HG03520 (cell line): ENCODE data around the gene TSR3.

Source experiments
- ATAC-seq: cut with Tn5 transposase; IDR thresholded peaks from one replicate; pipeline ENCODE4 v1.9.1; 2021; ENCODE audit warnings: mild to moderate bottlenecking, moderate library complexity; ENCODE audit not compliant: unreplicated experiment

TSR3 gene

GRCh38 chr16:1378087-1378803 lies 26.6 kb upstream of the TSR3 start:
- no peak for ATAC-seq

GRCh38 chr16:1377406-1378010 lies 25.8 kb upstream of the TSR3 start:
- ATAC-seq, result no peak

- ATAC-seq, result no peak
Observed at GRCh38 chr16:1375741-1376410, 24.2 kb upstream of the TSR3 start.

GRCh38 chr16:1375298-1375640 lies 23.6 kb upstream of the TSR3 start:
- ATAC-seq, result no peak

GRCh38 chr16:1374418-1375297 lies 23.0 kb upstream of the TSR3 start:
- no peak for ATAC-seq

- no peak for ATAC-seq
Observed at GRCh38 chr16:1372292-1372950, 20.7 kb upstream of the TSR3 start.

- ATAC-seq, result no peak
Observed at GRCh38 chr16:1371054-1371978, 19.6 kb upstream of the TSR3 start.

GRCh38 chr16:1367486-1368174 lies 16.0 kb upstream of the TSR3 start:
- ATAC-seq, result no peak

- ATAC-seq, result no peak
Observed at GRCh38 chr16:1366712-1367299, 15.1 kb upstream of the TSR3 start.

GRCh38 chr16:1366060-1366711 lies 14.5 kb upstream of the TSR3 start:
- ATAC-seq, result no peak

- no peak for ATAC-seq
Observed at GRCh38 chr16:1364510-1364909, 12.8 kb upstream of the TSR3 start.

- ATAC-seq, result no peak
Observed at GRCh38 chr16:1363501-1364041, 11.9 kb upstream of the TSR3 start.

- no peak for ATAC-seq
Observed at GRCh38 chr16:1362807-1363206, 11.1 kb upstream of the TSR3 start.

GRCh38 chr16:1361685-1362360 lies 10.1 kb upstream of the TSR3 start:
- ATAC-seq, result no peak

GRCh38 chr16:1357906-1358566 lies 6.4 kb upstream of the TSR3 start:
- ATAC-seq, result no peak

- ATAC-seq, result no peak
Observed at GRCh38 chr16:1356061-1356900, 4.6 kb upstream of the TSR3 start.
